HCT116 (cell line): Measurements from ENCODE around the gene METTL22. TPM values are rescaled to one million over a fixed set of nuclear protein-coding genes. Genes with fewer than 3 reads are reported as not detected.

ENCODE experiments used
- ATAC-seq: fragments of 200-7000 bp; cut with Tn5 transposase; 2 replicates; pipeline ENCODE4 v1.9.1; 2020; ENCODE audit warnings: mild to moderate bottlenecking, moderate library complexity
- BruUV-seq: library from RNA; stranded (reverse); fragments of 400-500 nt; replicated peaks from 2 replicates; lab custom pipeline; 2021; lab: Mats Ljungman, UMichigan
- CTCF ChIA-PET: fragments of 300-600 bp; sonication (Branson Sonifier 250); formaldehyde crosslinking; loops from one replicate; lab custom pipeline; 2021; ENCODE audit warnings: antibody characterized with exemption; lab: Charles Lee
- POLR2A ChIA-PET: fragments of 300-600, 350-600 bp; sonication (Branson Sonifier 250); formaldehyde crosslinking; loops from one replicate; lab custom pipeline; 2021; ENCODE audit warnings: antibody characterized with exemption; lab: Charles Lee
- RAD21 ChIA-PET, 2 experiments: fragments of 300-600 bp; sonication (Branson Sonifier 250); formaldehyde crosslinking; loops; one replicate each; lab custom pipeline; 2023; ENCODE audit warnings: low total read pairs in 2 of 2; ENCODE audit not compliant: uncharacterized antibody in 2 of 2, unreplicated experiment in 2 of 2, low non-redundant PET in 1 of 2; lab: Charles Lee
- DNase-seq: peaks from one replicate; pipeline ENCODE4 v3.0.0-alpha.2; 2010; ENCODE audit warnings: low read depth, low spot score
- H2AFZ ChIP-seq: fragments of 200-600 bp; shearing (Covaris generic), sonication (generic); 2 replicates; pipeline ENCODE4 v1.6.1; 2017; ENCODE audit warnings: low read depth, mixed run types, mixed read lengths, antibody characterized with exemption, low read length; ENCODE audit not compliant: poor library complexity, severe bottlenecking
- H3K27ac ChIP-seq: 2 replicates; pipeline ENCODE4 v1.5.1; 2012; ENCODE audit warnings: low read depth, low read length
- H3K27me3 ChIP-seq: fragments of 200-600 bp; sonication (generic); 2 replicates; pipeline ENCODE4 v1.6.1; 2016; ENCODE audit warnings: mixed run types, low read length, mixed read lengths; ENCODE audit not compliant: insufficient read depth
- H3K36me3 ChIP-seq, 2 experiments: fragments of 200-500 bp in 1 of 2; fragments of 200-600 bp in 1 of 2; sonication (Bioruptor generic) in 1 of 2; sonication (generic) in 1 of 2; 2 replicates each; pipeline versions ENCODE4 v1.5.1 to v1.6.1; 2014 to 2016; ENCODE audit warnings: low read length in 2 of 2, inconsistent platforms in 1 of 2, mixed read lengths in 1 of 2, mixed run types in 1 of 2; ENCODE audit not compliant: insufficient read depth in 2 of 2, control insufficient read depth in 1 of 2
- H3K4me1 ChIP-seq, 2 experiments: fragments of 200-600 bp in 1 of 2; sonication (generic) in 1 of 2; 2 replicates each; pipeline versions ENCODE4 v1.5.1 to v1.6.1; 2012 to 2017; ENCODE audit warnings: low read length in 2 of 2, inconsistent platforms in 1 of 2, mild to moderate bottlenecking in 1 of 2, mixed read lengths in 1 of 2, mixed run types in 1 of 2, moderate library complexity in 1 of 2; ENCODE audit not compliant: insufficient read depth in 2 of 2, control insufficient read depth in 1 of 2
- H3K4me2 ChIP-seq: fragments of 200-600 bp; sonication (generic); 2 replicates; pipeline ENCODE4 v1.6.1; 2017; ENCODE audit warnings: mixed run types, low read length, mixed read lengths
- H3K4me3 ChIP-seq, 2 experiments: fragments of 200-600 bp in 1 of 2; sonication (generic) in 1 of 2; replicated peaks in 1 of 2; 2 replicates each; pipeline ENCODE4 v1.5.1; 2011 to 2016; ENCODE audit warnings: low read length in 2 of 2, control low read depth in 1 of 2, low read depth in 1 of 2, mild to moderate bottlenecking in 1 of 2, mixed read lengths in 1 of 2, mixed run types in 1 of 2
- H3K79me2 ChIP-seq: fragments of 200-600 bp; sonication (generic); 2 replicates; pipeline ENCODE4 v1.6.1; 2017; ENCODE audit warnings: mild to moderate bottlenecking, mixed run types, low read length, moderate library complexity, mixed read lengths; ENCODE audit not compliant: insufficient read depth
- H3K9ac ChIP-seq: fragments of 200-600 bp; sonication (generic); 2 replicates; pipeline ENCODE4 v1.6.1; 2016; ENCODE audit warnings: low read length, mixed read lengths
- H3K9me2 ChIP-seq: fragments of 200-600 bp; sonication (generic), shearing (Covaris generic); 2 replicates; pipeline ENCODE4 v1.6.1; 2017; ENCODE audit warnings: mixed run types, mild to moderate bottlenecking, moderate library complexity; ENCODE audit not compliant: insufficient read depth
- H3K9me3 ChIP-seq, 2 experiments: fragments of 200-500 bp in 1 of 2; fragments of 200-600 bp in 1 of 2; sonication (Bioruptor generic) in 1 of 2; sonication (generic) in 1 of 2; 2 replicates each; pipeline ENCODE4 v1.6.1; 2014 to 2017; ENCODE audit warnings: low read length in 2 of 2, mixed read lengths in 2 of 2, inconsistent platforms in 1 of 2, low read depth in 1 of 2, mild to moderate bottlenecking in 1 of 2, mixed run types in 1 of 2, moderate library complexity in 1 of 2; ENCODE audit not compliant: control insufficient read depth in 1 of 2, insufficient read depth in 1 of 2
- H4K20me1 ChIP-seq: fragments of 200-600 bp; sonication (generic), shearing (Covaris generic); 2 replicates; pipeline ENCODE4 v1.6.1; 2017; ENCODE audit warnings: mixed run types, mild to moderate bottlenecking, moderate library complexity; ENCODE audit not compliant: insufficient read depth
- CBX3 ChIP-seq: IDR thresholded peaks from 2 replicates; pipeline ENCODE4 v1.6.1; 2012; ENCODE audit warnings: low read depth
- CEBPB ChIP-seq: IDR thresholded peaks from 2 replicates; pipeline ENCODE4 v1.6.1; 2012; ENCODE audit warnings: low read depth
- EGR1 ChIP-seq: IDR thresholded peaks from 2 replicates; pipeline ENCODE4 v1.6.1; 2012; ENCODE audit warnings: low read depth
- ELF1 ChIP-seq: IDR thresholded peaks from 2 replicates; pipeline ENCODE4 v1.6.1; 2012; ENCODE audit warnings: low read depth, borderline replicate concordance
- EZH2phosphoT487 ChIP-seq: fragments of 200-600 bp; IDR thresholded peaks from 2 replicates; pipeline ENCODE4 v1.6.1; 2018; ENCODE audit warnings: antibody characterized with exemption, borderline replicate concordance
- FOSL1 ChIP-seq: IDR thresholded peaks from 2 replicates; pipeline ENCODE4 v1.6.1; 2012; ENCODE audit warnings: low read depth
- RAD21 ChIP-seq: IDR thresholded peaks from 2 replicates; pipeline ENCODE4 v1.6.1; 2012; ENCODE audit warnings: low read depth, mild to moderate bottlenecking
- SIN3A ChIP-seq: IDR thresholded peaks from 2 replicates; pipeline ENCODE4 v1.6.1; 2012; ENCODE audit warnings: low read depth
- SP1 ChIP-seq: IDR thresholded peaks from 2 replicates; pipeline ENCODE4 v1.6.1; 2012; ENCODE audit warnings: low read depth
- TCF7L2 ChIP-seq: IDR thresholded peaks from 2 replicates; pipeline ENCODE4 v1.7.0; 2011; ENCODE audit warnings: borderline replicate concordance, inconsistent platforms; ENCODE audit not compliant: insufficient read depth, insufficient read length; ENCODE audit errors: extremely low read depth
- YY1 ChIP-seq: IDR thresholded peaks from 2 replicates; pipeline ENCODE4 v1.6.1; 2011; ENCODE audit warnings: low read length, low read depth, moderate library complexity, mild to moderate bottlenecking; ENCODE audit not compliant: insufficient replicate concordance; ENCODE audit errors: extremely low read depth
- ZFX ChIP-seq: fragments of 450-650 bp; IDR thresholded peaks from 2 replicates; pipeline ENCODE4 v1.6.1; 2017
- intact Hi-C: fragments of 100-400 bp; cut with micrococcal nuclease; formaldehyde crosslinking; loops from 2 replicates; pipeline ENCODE4 v1.10.0; 2022
- total RNA-seq: library from RNA; stranded (reverse); gene quantifications from one replicate; pipeline ENCODE4 v1.2.1, GENCODE V29; 2021; ENCODE audit not compliant: unreplicated experiment
- TF ChIP-seq, protein P1 (sequence below): IDR thresholded peaks from 2 replicates; pipeline ENCODE4 v1.6.1; 2012
- TF ChIP-seq, protein P2 (sequence below): IDR thresholded peaks from 2 replicates; pipeline ENCODE4 v1.6.1; 2012; ENCODE audit warnings: low read depth
- TF ChIP-seq, protein P3 (sequence below), 3 experiments: fragments of 200-600 bp in 1 of 3; sonication (generic) in 1 of 3; IDR thresholded peaks in 2 of 3; conservative IDR thresholded peaks in 1 of 3; 2 replicates each; pipeline ENCODE4 v1.5.1; 2012 to 2017; ENCODE audit warnings: low read depth in 2 of 3, low read length in 2 of 3, antibody characterized with exemption in 1 of 3, borderline replicate concordance in 1 of 3, control low read depth in 1 of 3, mild to moderate bottlenecking in 1 of 3, mixed read lengths in 1 of 3, mixed run types in 1 of 3, moderate library complexity in 1 of 3; ENCODE audit not compliant: insufficient read depth in 1 of 3

The METTL22 gene
- total RNA-seq, 1 experiment from 2014 or later: 33.3 TPM

DNA sequence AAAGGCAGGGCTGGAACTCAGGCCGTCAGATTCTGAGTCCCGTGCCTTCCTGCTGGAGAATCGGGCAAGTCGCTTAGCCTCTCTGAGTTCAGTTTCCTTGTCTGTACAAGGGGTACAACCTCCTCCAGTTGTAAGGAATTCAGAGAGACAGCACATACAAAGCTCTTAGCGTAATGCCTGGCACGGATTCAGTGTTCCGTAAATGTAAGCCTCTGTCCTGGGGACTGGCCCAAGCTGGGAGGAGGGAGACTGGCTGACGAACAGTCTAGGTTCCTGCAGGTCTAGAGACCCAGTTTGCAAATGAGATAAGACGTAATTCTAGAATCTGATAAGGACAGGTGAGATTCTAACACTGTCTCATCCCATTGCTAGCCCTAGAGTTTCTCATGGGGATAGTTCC lies 9.9 kb downstream of the METTL22 start:
- peaks cover 8% of the 10 kb centered on the region; the same call in 1 of the 2 replicates for H3K79me2 ChIP-seq
- intact Hi-C loops: no loop called here
- DNase-seq (no peak), ATAC-seq (no peak)
- no peaks in the 10 kb centered on the region for H3K9me2 ChIP-seq
- no peak overlapping the region for H3K9ac ChIP-seq
- TF ChIP-seq TCF7L2: no peak
- ChIA-PET RAD21 (no interaction called here), POLR2A (no interaction called here), CTCF (no interaction called here)
- H3K4me2 ChIP-seq: no peak overlapping the region
- H3K27ac ChIP-seq: no peak overlapping the region
- no peak overlapping the region for H2AFZ ChIP-seq
- H3K27me3 ChIP-seq: no peaks in the 10 kb centered on the region
- peaks cover 41 to 48% of the 10 kb centered on the region in 2 experiments; a peak in 3 of 4 replicates for H3K36me3 ChIP-seq
- no peaks in the 10 kb centered on the region for H3K4me1 ChIP-seq
- no peaks in the 10 kb centered on the region for H4K20me1 ChIP-seq
- H3K9me3 ChIP-seq: no peaks in the 10 kb centered on the region
- no peak overlapping the region for H3K4me3 ChIP-seq
- BruUV-seq: no TSS peak

DNA sequence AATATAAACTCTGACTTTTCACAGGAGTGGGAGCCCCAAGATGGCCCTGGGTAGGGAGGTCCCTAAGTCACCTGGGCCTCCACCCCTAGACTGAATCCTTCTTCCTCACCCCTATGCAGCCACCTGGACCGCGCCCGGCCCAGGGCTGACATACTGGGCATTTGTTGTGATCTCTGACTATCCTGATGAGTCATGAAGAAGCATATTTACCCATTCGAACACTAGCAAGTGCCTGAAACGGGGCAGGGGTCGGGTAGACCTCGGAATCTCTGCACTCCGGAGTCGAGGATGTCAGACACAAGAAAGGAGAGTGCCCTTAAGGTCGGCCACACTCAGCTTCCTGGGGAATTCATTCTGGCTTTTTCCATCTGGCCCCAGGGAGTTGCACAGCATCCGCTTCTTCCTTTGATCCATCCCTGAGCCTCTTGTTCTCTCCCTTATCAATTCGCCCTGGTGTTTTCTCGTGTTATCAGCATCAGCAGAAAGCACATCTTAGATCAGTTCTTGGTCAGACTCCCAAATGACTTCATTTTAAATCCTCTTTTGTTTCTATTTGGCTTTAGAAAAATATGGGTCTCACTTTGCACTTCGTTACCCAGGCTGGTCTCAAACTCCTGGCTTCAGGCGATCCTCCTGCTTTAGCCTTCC lies 10.4 kb downstream of the METTL22 start:
- no peak for ATAC-seq
- Histone ChIP-seq H4K20me1 (no peaks in the 10 kb centered on the region), H3K9me3 (no peaks in the 10 kb centered on the region), H3K4me2 (no peak overlapping the region), H3K27me3 (no peaks in the 10 kb centered on the region), H3K27ac (no peak overlapping the region), H3K36me3 (peaks cover 41 to 52% of the 10 kb centered on the region in 2 experiments; a peak in 3 of 4 replicates), H3K79me2 (peaks cover 8% of the 10 kb centered on the region; the same call in 1 of the 2 replicates), H3K9me2 (no peaks in the 10 kb centered on the region), H3K9ac (no peak overlapping the region), H3K4me3 (no peak overlapping the region), H2AFZ (no peak overlapping the region), H3K4me1 (no peaks in the 10 kb centered on the region)
- DNase-seq: no peak
- no TSS peak for BruUV-seq
- ChIA-PET RAD21 (no interaction called here), CTCF (no interaction called here), POLR2A (no interaction called here)
- intact Hi-C loops: no loop called here
- TF ChIP-seq CEBPB: no peak
- no peak for TF ChIP-seq TCF7L2
- TF ChIP-seq, protein P1, sequence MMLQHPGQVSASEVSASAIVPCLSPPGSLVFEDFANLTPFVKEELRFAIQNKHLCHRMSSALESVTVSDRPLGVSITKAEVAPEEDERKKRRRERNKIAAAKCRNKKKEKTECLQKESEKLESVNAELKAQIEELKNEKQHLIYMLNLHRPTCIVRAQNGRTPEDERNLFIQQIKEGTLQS: no peak
- no peak for TF ChIP-seq YY1
- TF ChIP-seq SIN3A: no peak
- no peak for TF ChIP-seq EGR1
- TF ChIP-seq, protein P2, sequence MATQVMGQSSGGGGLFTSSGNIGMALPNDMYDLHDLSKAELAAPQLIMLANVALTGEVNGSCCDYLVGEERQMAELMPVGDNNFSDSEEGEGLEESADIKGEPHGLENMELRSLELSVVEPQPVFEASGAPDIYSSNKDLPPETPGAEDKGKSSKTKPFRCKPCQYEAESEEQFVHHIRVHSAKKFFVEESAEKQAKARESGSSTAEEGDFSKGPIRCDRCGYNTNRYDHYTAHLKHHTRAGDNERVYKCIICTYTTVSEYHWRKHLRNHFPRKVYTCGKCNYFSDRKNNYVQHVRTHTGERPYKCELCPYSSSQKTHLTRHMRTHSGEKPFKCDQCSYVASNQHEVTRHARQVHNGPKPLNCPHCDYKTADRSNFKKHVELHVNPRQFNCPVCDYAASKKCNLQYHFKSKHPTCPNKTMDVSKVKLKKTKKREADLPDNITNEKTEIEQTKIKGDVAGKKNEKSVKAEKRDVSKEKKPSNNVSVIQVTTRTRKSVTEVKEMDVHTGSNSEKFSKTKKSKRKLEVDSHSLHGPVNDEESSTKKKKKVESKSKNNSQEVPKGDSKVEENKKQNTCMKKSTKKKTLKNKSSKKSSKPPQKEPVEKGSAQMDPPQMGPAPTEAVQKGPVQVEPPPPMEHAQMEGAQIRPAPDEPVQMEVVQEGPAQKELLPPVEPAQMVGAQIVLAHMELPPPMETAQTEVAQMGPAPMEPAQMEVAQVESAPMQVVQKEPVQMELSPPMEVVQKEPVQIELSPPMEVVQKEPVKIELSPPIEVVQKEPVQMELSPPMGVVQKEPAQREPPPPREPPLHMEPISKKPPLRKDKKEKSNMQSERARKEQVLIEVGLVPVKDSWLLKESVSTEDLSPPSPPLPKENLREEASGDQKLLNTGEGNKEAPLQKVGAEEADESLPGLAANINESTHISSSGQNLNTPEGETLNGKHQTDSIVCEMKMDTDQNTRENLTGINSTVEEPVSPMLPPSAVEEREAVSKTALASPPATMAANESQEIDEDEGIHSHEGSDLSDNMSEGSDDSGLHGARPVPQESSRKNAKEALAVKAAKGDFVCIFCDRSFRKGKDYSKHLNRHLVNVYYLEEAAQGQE: no peak
- no peak for TF ChIP-seq EZH2phosphoT487
- no peak for TF ChIP-seq ZFX
- TF ChIP-seq ELF1: no peak
- TF ChIP-seq SP1: no peak
- TF ChIP-seq, protein P3, sequence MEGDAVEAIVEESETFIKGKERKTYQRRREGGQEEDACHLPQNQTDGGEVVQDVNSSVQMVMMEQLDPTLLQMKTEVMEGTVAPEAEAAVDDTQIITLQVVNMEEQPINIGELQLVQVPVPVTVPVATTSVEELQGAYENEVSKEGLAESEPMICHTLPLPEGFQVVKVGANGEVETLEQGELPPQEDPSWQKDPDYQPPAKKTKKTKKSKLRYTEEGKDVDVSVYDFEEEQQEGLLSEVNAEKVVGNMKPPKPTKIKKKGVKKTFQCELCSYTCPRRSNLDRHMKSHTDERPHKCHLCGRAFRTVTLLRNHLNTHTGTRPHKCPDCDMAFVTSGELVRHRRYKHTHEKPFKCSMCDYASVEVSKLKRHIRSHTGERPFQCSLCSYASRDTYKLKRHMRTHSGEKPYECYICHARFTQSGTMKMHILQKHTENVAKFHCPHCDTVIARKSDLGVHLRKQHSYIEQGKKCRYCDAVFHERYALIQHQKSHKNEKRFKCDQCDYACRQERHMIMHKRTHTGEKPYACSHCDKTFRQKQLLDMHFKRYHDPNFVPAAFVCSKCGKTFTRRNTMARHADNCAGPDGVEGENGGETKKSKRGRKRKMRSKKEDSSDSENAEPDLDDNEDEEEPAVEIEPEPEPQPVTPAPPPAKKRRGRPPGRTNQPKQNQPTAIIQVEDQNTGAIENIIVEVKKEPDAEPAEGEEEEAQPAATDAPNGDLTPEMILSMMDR (IDR thresholded peaks at IDR 0.05 in 2 of 3, conservative IDR thresholded peaks at IDR 0.05 in 1 of 3; ENCODE audit: borderline replicate concordance in 1 of 3, insufficient read depth in 1 of 3, low read depth in 2 of 3, low read length in 2 of 3): no peak
- TF ChIP-seq FOSL1: no peak
- TF ChIP-seq CBX3: no peak
- TF ChIP-seq RAD21: no peak
